Lower leg skin (tissue), 3 donors: ENCODE results near the gene RAD52.

ENCODE experiments used
- CTCF ChIP-seq, 3 donors: fragments of 450-650 bp; IDR thresholded peaks; one replicate each; pipeline ENCODE4 v1.5.1; 2016; ENCODE audit warnings: antibody characterized with exemption in 3 of 3, mild to moderate bottlenecking in 3 of 3, moderate library complexity in 2 of 3
- POLR2A ChIP-seq, 2 donors: fragments of 450-650 bp; IDR thresholded peaks; one replicate each; pipeline ENCODE4 v1.6.1; 2016 to 2017; ENCODE audit warnings: antibody characterized with exemption in 2 of 2, mild to moderate bottlenecking in 1 of 2, moderate library complexity in 1 of 2

DNA sequence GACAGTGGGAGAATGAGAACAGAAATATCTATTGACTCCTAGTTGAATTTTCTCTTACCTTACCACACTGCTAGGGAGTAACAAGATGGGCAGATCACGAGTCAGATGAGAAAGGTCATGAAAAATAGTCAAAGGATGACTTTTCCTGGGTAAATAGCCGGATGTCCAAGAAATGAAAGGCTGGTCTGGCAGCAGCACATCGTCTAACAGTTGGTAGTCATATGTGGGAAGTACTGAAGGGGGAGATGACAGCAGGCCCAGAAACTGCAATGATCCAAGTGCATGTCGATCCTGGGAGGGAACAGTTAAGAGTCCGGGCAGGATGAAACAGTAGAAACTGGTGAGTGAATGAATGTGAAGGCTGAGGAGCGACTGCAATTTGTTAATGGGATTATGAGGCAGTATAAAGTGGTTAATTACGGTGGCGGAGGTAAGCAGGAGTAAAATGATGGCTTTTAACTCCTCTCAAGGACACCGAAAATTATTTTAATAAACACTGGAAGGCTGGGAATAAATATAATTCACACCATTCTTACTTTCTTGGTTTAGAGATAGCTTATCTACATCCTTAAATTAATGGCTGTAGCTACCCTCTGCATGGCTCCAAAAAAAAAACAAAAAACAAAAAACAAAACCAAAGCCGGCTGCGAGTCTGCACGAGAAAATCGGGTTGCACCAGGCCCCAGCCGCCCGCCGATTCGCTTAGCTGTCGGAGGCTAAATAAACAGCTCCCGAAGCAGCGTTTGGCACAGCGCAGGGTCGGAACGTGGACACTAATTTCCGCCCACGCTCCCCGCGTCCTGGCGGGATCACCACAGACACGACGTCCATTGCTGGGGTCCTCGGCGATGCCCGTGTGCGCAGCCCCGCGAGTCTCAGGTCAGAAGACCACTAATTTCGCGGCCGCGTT is 40.5 kb upstream of the RAD52 start:
- TF ChIP-seq CTCF (IDR thresholded peaks at IDR 0.05) (no peak), POLR2A (IDR thresholded peaks at IDR 0.05) (no peak)
